Stimulated activated CD4-positive, alpha-beta T cell treated with anti-CD3 and anti-CD28 coated beads, Interleukin-15, amount 100 ng/mL, for 1 hour (primary cell): Measurements from ENCODE around the gene GXYLT2.

Experiments used
- DNase-seq, 2 donors: peaks; one replicate each; pipeline ENCODE4 v3.0.0-alpha.2; 2020; ENCODE audit warnings: low read depth in 1 of 2, low spot score in 1 of 2

Gene GXYLT2

DNA sequence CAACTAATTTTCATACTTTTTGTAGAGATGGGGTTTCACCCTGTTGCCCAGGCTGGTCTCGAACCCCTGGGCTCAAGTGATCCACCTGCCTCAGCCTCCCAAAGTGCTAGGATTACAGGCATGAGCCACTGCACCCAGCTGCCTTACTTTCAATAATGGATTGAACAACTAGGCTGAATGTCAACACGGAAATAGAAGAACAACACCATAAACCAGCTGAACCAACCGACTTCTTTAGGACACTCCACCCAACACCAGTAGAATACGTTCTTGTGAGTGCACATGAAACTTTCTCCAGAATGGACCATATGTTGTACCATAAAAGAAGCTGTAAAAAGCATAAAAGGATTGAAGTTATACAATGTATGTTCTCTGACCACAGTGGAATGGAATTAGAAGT lies 42.9 kb downstream of the GXYLT2 start:
- DNase-seq, result no peak

DNA sequence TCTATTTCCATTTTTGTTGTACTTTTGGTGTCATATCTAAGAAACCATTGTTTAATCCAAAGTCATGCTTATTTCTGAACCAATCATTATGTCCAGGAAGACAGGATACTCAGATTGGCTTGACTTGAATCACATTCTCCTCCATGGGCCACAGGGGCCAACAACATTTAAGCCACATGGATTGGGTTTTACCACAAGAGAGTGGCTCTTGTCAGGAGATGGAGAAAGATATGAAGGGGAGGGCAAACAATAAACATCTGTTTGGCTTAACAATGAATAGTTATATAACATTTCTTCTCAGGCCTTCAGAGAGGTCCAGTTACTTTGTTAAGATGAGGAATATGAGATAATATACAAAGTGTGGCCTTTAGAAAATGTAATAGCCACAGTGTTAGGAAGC lies 44.6 kb downstream of the GXYLT2 start:
- no peak for DNase-seq

DNA sequence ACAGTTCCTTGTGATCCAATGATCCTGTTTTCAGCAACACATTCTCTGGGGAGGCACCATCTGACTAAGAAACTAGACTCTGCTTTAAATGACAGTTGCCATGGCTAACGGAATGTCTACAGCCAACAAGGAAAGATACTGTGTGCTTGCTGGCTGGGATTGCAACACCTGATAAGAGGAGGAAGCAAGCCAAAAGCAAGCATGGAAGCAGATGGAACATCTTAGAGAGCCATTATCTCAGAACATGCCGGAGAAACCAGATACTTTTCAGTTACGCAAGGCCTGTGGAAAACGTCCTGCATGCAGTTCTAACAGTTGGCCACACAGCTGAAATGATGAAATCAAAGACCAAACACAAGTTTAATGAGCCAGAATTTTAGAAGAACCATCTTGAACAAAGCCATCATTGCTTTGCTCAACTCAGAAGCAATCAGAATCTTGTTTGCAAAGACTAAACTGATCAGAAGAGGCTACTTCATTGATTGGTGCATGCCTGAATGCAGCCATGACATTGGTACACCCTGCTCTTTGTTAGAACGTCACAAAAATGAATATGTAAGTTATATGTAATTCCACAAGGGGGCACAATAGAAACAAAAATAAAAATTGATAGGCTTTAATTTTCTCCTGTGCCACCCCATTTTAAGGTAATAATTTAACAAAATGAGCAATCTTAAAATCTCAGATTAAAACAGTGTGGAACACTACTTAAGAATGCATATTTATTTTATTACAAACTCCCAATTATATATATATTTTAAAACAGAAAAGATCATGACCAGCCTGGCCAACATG lies 50.8 kb downstream of the GXYLT2 start:
- DNase-seq, result no peak

DNA sequence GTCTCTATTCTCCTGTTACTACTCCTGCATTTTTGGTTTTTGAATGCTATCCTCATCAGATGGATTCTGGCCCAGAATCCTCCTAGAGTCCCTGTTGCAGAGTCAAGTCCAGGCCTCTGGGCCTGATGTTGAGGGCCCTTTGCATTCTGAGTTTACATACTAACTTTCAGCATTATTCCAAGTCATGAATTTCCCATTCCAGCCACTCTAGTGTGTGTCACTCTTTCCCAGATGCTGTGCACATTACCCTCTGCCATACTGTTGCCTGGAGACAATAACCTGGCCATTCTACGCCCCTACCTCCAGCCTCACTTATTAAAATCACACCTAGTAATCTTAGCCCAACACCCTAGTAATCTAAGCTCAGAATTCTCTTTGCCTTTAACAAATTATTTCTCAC lies 53.4 kb downstream of the GXYLT2 start:
- no peak for DNase-seq

DNA sequence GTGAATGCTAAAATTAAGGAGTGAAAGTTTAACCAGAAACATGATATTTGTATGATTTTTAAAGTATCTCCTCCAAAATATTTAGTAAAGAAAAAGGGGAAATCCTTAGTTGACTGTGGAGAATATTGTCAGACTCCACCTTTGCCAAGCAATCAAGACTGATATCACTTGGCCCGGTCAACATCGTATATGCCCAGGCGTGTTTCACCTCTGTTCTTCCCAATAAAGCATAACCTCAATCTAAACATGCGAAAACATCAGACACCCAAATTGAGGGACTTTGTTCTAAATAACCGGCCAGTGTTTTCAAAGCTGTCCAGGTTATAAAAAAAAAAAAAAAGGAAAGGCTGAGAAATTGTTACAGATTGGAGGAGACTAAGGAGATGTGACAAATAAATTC lies 54.6 kb downstream of the GXYLT2 start:
- no peak for DNase-seq

DNA sequence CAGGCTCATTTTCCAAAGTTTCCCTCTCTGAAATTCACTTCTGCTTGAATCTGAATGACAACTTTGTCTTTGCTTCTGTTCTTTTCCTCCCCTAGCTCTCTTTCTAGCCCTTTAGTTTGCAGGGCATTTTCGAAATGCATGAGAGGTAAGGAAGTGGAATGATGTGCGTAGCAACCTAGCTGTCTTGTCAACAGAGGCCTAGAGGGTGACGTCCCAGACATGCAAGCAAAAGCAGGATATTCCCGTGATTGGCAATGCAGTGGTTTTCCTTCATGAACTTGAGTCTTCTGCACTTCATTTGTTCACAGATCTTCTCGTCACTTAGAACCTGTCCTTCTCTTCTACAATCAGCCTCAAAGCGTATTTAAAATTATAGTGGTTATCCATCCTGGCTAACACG lies 56.9 kb downstream of the GXYLT2 start:
- DNase-seq, result no peak

DNA sequence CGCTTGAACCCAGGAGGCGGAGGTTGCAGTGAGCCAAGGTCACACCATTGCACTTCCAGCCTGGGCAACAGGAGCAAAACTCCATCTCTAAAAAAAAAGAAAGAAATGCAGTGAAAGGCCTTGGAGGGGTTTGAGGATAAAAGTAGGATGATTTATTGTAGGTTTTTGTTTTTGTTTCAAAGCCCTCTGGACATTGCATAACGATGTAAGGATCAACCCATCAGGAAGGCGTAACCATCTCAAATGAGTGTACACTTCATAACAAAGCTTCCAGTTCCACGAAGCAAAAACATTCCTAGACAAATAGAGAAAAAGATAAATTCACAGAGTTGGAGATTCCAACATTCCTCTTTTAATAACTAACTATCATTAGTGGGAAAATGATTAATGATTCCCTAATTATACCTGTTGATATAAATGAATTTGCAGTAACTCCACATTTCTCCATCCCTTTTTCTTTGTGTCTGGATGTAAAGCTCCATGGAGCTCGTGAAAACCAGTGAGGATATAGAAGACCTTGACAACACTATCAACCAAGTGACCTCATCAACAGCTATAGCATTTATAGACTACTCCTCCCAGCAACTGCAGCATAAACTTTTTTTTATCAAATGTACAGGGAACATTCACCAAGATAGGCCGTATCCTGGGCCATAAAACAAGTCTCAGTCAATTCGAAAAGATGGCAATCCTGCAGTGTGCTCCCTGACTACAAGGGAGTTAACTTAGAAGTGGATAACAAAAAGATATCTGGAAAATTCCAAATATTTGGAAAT lies 60.1 kb downstream of the GXYLT2 start:
- no peak for DNase-seq

DNA sequence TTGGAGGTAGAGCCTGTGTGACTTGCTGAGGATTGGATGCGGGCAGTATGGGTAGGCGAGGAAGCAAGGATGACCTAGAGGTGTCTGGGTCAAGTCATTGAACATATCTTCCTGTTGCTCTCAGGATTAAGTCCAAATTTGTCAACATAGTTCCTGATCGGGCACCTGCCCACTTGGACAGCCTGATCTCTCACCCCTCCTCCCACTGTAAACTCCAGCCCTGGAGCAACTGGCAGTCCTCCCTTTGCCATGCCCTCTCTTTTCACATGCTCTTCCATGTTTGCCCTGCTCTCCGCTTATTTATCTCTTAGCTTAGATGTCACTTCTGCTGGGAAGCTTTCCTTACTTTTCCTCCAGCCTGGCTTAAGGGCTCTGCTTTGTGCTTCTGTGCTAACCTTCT lies 61.2 kb downstream of the GXYLT2 start:
- DNase-seq, result no peak

DNA sequence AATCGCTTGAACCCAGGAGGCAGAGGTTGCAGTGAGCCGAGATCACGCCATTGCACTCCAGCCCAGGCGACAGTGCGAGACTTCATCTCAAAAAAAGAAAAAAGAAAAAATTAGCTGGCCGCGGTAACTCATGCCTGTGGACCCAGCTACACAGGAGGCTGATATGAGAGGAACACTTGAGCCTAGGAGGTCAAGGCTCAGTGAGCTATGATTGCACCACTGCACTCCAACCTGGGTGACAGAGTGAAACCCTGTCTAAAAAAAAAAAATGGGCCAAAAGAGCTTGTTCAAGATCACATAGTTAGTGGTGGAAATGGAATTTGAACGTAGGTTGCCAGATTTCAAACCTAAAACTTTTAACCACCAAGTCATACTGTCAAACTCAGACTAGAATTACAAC lies 62.5 kb downstream of the GXYLT2 start:
- no peak for DNase-seq

DNA sequence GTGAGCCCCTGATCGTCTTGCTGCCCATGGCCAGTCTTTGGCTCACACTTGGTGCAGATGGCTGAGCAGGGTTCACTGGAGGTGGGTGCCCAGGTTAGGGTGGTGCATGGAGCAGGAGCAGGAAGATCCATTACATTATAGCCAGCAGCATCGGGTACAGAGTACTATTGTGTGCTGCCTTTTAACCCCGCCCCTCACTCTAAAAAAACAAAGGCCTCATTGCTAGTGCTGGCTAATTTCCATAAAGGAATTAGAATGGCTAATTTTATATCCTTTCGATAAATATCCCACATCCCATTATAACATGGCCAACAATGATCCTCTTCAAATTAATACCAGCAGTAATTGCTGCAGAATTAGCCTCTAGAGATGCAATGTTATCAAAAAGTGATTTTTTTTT lies 63.0 kb downstream of the GXYLT2 start:
- DNase-seq, result no peak

DNA sequence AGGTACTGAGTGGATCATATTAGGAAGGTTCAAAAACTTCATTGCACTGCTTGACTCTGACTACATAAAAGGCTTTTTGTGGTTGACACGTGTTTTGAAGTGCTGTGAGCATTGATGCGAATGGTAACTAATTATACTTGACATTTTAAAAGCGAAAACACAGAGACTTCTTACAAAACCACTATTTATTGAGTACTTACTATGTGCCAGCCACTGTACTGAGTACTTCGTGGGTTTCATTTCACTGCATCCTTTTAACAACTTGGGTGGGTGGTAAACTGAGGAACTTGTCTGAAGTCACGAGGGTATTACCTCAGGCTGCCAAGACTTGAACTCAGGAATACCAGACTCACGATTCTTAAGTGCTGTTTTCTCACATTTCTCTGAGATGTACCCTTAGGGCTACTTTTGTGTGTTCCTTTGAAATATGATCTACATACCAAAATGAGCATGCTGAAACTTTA lies 63.4 kb downstream of the GXYLT2 start:
- DNase-seq, result no peak

DNA sequence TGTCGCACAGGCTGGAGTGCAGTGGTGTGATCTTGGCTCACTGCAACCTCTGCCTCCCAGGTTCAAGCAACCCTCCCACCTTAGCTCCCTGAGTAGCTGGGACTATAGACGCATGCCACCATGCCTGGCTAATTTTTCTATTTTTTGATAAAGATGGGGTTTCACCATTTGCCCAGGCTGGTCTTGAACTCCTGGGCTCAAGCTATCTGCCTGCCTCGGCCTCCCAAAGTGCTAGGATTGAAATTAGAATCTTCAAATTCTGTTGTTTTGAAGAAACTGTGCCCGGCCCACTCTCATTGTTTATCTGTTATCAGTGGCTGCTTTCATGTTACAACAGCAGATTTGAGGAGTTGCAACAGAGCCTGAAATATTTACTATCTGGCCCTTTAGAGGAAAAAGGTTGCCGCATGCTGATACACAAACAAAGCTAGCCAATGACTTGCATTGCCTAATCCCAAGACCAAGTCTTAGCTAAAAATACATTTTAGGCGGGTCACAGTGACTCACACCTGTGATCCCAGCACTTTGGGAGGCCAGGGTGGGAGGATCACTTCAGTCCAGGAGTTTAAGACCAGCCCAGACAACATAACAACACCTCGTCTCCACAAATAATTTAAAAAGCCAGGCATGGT lies 65.6 kb downstream of the GXYLT2 start:
- no peak for DNase-seq

DNA sequence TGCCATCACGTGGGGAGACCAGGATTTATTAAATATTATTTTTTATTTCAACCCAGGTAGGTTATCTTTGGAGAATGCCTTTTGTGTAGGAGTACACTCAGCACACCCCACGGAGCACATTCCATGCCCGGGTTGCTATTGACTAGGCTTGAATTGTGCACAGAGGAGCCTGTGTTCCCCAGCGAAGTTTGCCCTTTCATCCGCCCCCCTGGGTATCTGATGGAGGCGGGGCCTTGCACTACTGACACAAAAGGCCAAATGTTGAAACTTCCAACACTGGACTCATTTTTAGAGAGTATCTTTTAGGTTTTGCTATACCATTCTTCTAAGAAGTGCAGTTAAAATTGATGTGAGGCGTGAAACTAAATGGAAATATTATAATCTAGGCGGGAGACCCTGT lies 69.5 kb downstream of the GXYLT2 start:
- DNase-seq, result no peak

DNA sequence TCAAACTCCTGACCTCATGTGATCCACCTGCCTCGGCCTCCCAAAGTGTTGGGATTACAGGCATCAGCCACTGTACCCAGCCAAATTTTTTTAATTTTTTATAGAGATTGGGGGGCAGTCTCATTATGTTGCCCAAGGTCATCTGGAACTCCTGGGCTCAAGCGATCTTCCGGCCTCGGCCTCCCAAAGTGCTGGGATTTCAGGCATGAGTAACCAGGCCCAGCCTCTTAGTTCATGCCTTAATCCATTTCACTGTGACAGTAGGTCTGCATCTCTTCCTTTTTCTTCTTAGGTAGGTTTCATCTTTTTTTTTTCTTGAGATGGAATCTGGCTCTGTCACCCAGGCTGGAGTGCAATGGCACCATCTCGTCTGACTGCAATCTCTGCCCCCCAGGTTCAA lies 71.5 kb downstream of the GXYLT2 start:
- no peak for DNase-seq

DNA sequence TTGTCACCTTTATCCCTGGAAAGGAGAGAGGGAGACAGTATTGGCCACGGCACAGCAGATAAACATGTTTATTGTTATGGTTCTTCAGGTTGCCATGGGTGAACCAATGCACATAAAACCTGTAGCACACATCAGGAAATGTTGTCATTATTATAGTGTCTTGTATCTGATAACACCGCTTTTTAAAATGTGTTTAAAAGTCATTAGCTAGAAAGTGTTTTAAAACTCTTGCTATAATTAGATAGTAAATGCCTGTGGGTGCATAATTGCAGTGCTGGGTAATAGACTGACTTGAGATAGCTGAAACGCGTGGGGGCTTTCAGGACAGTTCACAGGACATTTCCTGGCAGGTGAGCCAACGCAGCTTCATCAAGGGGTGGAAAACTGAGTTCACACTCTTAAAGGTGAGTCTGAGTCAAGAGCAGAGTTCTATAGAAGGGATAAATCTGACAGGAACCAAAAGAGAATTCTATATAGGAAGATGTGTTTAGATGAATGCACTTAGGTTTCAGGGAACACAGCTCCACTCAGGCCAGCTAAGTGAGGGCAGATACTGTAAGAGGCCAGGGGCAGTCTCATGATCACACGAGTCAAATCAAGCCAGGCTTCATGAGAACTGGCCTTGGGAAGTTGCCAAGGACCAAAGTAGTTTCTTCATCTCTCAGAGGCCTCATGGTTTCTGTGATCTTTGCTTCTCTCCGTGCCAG lies 73.1 kb downstream of the GXYLT2 start:
- no peak for DNase-seq

DNA sequence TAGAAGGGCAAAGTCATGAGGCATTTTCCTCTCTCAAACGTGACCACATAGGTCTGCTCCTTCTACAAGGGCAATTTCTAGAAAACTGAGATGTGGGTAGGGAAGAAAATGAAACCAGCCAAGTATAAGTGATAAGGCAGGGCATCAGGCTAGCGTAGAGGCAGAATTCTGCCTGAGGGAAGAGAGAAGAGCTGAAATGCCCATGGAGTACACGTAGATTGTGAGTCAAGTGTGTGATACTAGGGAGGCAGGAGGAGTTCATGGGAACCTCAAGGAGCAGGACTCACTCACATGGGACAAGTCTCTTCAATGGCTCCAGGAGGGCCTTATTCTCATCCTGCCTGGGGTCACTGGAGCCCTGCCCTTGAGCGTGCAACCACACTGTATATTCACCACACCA lies 73.9 kb downstream of the GXYLT2 start:
- no peak for DNase-seq

DNA sequence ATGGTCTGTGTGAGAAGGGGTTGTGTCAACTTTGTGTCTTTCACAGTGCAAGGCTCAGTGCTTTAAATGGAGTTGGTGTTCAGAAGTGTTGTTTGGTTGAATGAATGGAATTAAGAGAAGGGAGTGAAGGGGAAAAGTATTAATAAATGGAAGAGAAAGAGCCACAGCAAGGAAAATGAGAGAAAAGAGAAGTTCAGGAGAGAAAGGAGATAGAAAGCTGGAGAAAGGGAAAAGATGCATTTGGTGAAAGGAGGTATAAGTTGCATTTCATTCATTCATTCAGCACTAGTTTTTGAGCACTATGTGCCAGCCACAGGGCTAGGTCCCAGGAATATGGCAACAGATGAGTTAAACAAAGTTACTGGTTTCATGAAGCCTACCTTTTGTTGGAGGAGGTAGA lies 74.5 kb downstream of the GXYLT2 start:
- DNase-seq, result no peak

DNA sequence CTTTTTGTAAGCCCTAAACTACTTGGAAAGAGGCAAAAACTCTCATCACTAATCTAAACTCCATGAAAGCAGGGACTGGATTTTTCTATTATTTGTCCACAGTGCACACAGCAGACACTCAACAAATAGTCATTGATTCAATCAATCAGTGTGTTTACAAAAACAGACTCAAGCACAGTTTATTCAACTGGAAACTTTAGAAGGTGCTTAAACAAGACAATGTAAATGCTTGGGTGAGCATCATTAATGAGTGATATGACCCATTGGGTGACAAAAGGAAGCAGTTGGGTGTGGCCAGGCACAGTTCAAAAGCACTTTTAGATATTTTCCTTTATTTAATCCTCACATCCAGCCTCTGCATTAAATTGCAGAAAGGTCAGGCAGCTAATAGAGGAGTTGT lies 76.8 kb downstream of the GXYLT2 start:
- DNase-seq, result no peak

DNA sequence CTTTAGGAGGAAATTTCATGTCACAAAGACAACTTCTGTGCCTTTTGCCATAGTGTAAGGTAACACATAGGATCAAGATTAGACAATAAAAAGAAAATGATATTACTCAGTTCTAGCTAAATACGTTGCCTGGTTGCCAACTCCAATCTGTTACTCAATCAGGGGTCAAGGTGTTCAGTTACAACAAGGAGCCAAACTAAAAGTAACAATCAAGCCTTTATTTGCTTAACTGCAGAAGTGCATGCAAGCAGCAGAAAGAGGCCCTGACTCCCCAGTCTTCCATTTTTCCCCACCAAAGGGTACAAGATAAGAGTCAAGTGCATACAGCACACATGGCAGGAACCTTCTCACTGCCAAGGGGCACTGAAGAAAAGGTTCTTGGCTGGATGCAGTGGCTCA lies 80.4 kb downstream of the GXYLT2 start:
- no peak for DNase-seq

DNA sequence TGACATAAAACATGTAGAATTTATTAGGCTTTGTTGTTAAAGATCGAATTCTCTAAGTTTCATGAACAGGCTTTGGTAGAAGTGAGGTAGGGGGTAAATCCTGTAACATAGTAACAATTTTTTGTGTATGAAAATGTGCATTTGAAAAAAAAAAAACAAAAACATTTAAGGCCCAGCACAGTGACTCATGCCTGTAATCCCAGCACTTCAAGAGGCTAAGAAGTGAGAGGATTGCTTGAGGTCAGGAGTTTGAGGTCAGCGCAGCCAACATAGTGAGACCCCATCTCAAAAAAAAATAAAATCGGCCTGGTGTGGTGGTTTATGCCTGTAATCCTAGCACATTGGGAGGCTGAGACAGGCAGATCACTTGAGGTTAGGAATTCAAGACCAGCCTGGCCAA lies 81.9 kb downstream of the GXYLT2 start:
- no peak for DNase-seq

DNA sequence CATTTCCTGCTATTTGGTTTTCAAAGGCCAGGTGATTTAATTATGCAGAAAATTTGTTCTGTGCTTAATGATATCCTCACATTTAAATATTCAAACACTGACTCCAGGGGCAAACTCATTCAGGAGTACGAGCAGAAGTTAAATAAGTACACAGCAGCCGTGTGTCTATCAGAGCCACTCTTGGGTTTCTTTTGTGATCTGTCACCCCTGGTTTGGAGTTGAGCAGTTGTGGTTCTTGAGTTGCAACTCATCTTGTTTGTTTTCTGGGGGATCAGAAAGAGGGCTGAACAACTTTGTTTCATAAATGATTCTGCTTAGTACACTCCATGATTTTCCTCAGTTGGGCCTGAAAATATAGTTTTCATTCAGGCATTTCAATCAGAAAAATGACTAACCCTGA lies 83.1 kb downstream of the GXYLT2 start:
- no peak for DNase-seq

DNA sequence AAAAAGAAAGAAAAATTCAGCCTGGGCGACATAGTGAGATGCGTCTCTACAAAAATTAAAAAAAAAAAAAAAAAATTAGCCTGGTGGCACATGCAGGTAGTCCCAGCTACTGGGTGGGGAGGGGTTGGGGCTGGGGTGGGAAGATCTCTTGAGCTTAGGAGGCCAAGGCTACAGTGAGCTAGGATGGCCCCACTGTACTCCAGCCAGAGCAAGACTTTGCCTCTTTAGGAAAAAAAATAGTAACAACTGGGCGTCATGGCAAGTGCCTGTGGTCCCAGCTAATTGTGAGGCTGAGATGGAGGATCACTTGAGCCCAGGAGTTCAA lies 84.8 kb downstream of the GXYLT2 start:
- no peak for DNase-seq
